ENCODE data around the gene AK2. TPM values are rescaled to one million over a fixed set of nuclear protein-coding genes. Genes with fewer than 3 reads are reported as not detected.
"Not testable (repeated sequence)": the region's sequence is repeated elsewhere in the genome, so short reads cannot be mapped to it uniquely, and the experiment has no call there.

The AK2 gene
- polyA plus RNA-seq, 3 donors: 60.1 to 134 (median 116) TPM

DNA sequence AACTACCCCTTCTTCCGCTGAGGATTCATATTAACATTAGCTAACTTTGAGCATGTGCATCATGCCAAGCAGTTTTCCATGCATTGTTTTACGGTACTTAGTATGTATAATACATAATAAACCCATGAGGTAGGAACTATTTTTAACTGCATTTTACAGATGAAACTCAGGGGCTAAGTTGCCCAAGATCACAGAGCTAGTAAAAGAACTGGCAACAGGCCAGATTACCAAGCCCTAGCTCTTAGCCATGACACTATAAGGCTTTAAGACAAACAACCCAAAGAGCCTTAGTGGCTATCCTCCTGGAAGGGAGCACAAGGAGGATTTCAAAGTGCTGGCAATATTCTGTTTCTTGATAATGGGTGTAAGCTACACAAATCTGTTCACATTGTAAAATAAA, 6.1 kb downstream of the AK2 start:
- 75 to 100% (median 79%) methylated on average over 2 of the region's 2 CpGs for WGBS, 3 donors
- H3K27ac ChIP-seq (ENCODE audit: low read depth, low read length): no peak overlapping the region

DNA sequence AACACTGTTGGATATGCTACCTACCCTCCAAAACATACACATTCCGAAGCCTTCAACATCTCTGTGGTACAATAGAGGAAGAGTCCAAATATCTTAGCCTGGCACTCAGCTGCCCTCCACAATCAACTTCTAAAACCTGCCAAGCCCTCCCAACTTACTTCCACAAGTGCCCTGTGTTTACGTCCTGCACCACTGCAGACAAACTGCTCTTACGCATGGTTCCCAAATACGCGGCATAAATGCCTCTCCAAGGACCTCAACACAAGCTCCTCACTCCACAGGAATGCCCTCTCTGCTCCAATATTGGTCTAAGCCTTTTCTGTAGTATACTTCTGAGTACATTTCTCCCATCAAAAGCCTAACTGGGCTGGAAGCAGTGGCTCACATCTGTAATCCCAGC, 6.8 kb downstream of the AK2 start:
- H3K27ac ChIP-seq (ENCODE audit: low read depth, low read length): no peak overlapping the region
- WGBS, 3 donors: 79 to 89% (median 86%) methylated on average over 5 of the region's 5 CpGs

DNA sequence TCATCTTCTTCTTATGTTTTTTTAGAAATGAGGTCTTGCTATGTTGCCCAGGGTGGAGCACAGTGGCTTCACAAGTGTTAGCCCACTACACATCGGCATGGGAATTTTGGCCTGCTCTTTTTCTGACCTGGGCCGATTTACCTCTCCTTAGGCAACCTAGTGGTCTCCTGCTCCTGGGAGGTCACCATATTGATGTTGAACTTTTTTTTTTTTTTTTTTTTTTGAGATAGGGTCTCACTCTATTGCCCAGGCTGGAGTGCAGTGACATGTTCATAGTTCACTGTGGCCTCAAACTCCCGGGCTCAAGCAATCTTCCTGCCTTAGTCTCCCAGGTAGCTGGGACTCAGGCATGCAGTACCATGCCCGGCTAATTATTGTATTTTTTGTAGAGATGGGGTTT, 7.5 kb downstream of the AK2 start:
- no peak overlapping the region for H3K27ac ChIP-seq (ENCODE audit: low read depth, low read length)
- WGBS, 3 donors: 89 to 93% (median 91%) methylated on average over 4 of the region's 4 CpGs

DNA sequence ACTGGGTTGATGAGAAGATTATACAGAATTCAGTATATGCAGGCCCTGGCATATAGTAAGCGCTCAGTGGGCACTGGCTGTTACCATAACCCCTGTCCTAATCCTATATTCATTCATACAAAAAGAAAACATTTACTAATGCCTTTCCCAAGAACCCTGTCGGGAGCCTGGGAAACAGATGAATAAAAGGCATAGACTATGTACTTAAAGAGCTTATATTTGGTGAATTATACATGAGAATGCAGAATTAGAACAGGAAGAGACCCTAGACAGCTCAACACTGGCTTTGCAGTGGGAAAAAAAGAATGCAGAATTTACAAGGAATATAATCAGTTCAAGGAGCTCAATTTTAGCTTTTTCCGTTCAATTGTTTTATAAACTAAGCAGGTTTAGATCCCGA, 10.9 kb downstream of the AK2 start:
- WGBS, 3 donors: 91 to 94% (median 93%) methylated on average over 4 of the region's 4 CpGs
- no peak overlapping the region for H3K27ac ChIP-seq (ENCODE audit: low read depth, low read length)

GRCh38 chr1:33025180-33025569, 11.5 kb downstream of the AK2 start:
- WGBS, 3 donors: 64 to 80% (median 71%) methylated on average over 1 of the region's 1 CpG

GRCh38 chr1:33024430-33025179, 12.1 kb downstream of the AK2 start:
- WGBS, 3 donors: 86 to 94% (median 87%) methylated on average over 6 of the region's 6 CpGs
- H3K27ac ChIP-seq (ENCODE audit: low read depth, low read length): not testable (repeated sequence)

More at GRCh38 chr1:33025180-33025569, 11.5 kb downstream of the AK2 start:
- no peak overlapping the region for H3K27ac ChIP-seq (ENCODE audit: low read depth, low read length)

DNA sequence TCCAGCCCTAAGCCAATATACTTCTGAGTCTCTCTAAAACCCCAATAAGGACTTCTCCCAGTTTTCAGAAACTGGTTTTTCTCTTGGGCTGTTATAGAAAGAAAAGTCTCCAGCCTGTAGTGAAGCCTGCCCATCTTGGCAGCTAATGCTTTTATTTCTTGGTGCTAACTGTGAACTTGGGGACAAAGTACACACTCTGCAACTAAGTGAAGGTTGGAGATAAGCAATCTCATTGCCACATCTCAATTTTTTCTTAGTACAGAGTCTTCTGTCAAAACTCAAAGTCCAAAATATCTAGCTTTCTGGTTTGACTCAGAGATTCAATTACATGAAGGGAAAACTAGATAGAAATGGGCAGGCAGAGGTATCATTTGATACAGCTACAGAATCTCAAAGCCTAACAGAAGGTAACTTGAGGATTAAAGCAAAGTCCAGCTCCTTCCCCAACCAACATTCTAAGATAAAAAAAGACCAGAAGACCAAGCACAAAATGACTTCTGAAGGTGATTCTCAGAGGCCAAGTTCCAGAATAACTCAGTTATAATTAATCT, 14.0 kb downstream of the AK2 start:
- no peak overlapping the region for H3K27ac ChIP-seq (ENCODE audit: low read depth, low read length)

DNA sequence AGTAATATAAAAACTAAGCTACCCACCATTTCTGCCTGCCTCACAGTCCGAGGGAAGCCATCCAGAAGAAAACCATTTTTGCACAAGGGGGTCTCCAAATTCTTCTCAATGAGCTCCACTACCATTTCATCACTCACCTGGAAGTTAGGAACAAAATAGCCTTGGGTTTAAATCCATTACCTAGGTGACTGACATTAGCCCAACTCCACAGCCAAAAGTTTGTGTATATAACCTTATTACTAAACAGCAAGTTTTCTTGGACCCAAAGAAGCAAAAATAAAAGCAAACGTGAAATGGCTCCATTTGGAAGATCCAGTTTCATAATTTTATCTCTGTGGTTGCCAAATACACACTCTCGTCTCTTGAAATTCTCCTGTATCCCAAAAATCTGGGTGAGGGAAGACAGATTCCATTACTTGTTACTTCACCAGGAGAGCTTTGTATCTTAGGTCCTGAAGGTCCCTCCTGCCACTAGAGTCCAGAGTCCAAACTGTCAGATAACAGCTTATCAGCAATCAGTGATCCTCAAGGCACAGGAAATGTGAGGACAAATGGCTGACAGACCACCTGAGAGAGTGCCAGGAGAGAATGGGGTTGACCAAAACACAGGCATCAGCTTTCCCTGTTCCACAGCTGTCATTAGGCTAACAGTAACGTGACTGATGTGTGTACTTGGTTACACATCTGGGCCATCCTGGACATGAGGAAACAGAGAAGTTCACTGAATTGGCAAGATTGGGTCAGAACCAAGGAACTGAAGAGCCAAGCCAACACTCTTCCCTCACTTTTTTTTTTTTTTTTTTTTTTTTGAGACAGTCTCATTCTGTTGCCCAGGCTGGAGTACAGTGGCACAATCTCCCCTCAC, 14.9 kb downstream of the AK2 start:
- WGBS, 3 donors: 68 to 77% (median 69%) methylated on average over 4 of the region's 4 CpGs
- no peak overlapping the region for H3K27ac ChIP-seq (ENCODE audit: low read depth, low read length)

- 95 to 97% (median 96%) methylated on average over 3 of the region's 3 CpGs for WGBS, 3 donors
- no peak overlapping the region for H3K27ac ChIP-seq (ENCODE audit: low read depth, low read length)
These were observed 18.6 kb downstream of the AK2 start for GRCh38 chr1:33018112-33018511.

DNA sequence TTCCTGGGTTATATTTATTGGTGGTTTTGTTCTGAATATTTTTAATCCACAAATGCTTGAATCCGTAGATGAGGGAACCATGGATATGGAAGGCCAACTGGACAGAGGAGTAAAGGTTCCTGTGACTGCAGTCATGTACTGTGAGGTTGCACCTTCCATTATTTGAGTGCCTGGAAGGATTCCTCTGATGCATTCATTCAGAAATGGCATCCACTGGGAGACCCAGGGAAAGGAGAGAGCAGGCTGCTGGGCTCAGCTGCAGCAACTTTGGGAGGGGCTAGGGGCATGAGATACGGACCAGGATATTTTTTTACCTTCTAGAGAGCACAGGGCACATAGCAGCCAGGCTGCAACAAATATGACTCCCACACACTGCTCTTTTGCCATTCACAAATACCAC, 19.5 kb downstream of the AK2 start:
- 95 to 100% (median 100%) methylated on average over 2 of the region's 2 CpGs for WGBS, 3 donors
- no peak overlapping the region for H3K27ac ChIP-seq (ENCODE audit: low read depth, low read length)

- no peak overlapping the region for H3K27ac ChIP-seq (ENCODE audit: low read depth, low read length)
These were observed 21.5 kb downstream of the AK2 start for GRCh38 chr1:33015216-33015615.

GRCh38 chr1:33014464-33015163, 22.1 kb downstream of the AK2 start:
- H3K27ac ChIP-seq (ENCODE audit: low read depth, low read length): no peak overlapping the region
- 80 to 85% (median 85%) methylated on average over 8 of the region's 8 CpGs for WGBS, 3 donors

More at GRCh38 chr1:33015216-33015615, 21.5 kb downstream of the AK2 start:
- 68 to 77% (median 75%) methylated on average over 2 of the region's 2 CpGs for WGBS, 3 donors

DNA sequence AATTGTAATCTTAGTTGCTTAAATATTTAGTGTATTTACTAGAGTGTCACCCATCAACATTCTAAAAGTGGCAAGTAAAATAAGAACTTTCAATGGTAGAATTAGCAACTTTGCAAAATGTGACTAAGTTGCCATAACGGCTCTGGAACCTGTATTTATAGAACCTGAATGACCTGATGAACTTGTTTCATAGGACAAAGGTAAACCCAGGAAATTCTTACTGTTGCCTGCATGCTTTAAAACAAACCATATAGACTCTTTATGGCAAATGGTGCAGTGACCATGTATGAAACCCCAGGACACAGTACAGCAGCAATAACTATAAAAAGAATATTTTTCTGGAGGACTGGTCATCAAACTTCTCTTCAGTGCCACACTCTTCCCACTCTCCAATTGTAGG, 22.9 kb downstream of the AK2 start:
- WGBS, 3 donors: 18 to 84% (median 77%) methylated on average over 1 of the region's 1 CpG
- no peak overlapping the region for H3K27ac ChIP-seq (ENCODE audit: low read depth, low read length)

DNA sequence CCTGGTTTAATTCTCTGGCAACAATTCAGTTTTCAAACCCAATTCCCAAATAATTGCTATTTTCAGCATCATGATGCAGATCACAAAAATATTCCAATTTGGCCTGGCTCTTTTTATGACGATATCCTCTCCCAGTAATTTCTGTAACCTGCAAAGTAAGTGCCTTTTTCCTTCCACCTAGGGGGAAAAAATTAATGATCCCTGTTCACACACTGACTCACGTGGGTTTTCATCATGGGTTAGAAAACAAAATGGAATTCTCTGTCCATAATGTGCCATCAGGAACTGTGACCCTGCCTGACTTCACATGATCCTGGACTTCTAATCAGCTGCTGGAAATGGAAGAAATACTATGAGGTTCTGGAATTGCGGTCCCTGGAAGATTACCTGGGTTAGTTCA, 24.5 kb downstream of the AK2 start:
- no peak overlapping the region for H3K27ac ChIP-seq (ENCODE audit: low read depth, low read length)
- 60 to 76% (median 61%) methylated on average over 3 of the region's 3 CpGs for WGBS, 3 donors

DNA sequence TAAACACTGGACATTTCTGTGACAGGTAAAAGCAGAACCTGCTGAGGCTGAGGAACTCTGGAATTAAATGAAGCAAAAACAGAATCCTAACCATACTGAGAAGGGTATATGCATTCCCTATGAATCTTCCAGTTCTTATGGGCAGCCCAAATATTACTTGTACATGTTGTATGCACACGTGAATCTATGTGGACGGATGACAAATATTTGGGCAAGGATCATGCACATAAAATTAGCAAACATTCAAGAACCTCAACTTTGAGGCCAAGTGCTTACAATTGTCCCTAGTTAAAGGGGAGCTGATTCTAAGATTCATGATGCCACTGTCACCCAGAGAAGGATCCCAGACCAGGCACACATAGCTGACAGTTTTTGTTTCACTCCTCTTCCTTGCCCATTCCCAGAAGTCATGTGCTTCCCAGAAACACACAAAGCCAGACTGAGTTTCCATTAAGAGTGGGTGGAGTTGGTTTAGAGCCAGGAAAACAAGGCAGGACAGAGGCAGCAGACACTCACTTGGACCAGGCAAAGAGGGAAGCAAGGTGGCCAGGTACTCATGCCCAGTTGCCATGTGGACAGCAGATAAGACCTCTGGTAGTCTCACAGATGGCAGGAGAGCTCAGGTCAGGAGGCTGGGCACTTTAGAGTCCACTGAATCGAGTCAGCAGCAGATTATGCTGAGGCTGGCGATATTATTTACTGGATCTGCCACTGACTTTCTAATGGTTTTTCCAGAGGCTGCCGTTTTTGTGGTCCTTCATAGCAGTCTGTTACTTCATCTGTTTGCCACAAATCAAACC, 25.6 kb downstream of the AK2 start:
- H3K27ac ChIP-seq (ENCODE audit: low read depth, low read length): peak overlapping the region; percentile 46
- 34 to 53% (median 51%) methylated on average over 5 of the region's 5 CpGs for WGBS, 3 donors

GRCh38 chr1:33009561-33009960, 27.1 kb downstream of the AK2 start:
- H3K27ac ChIP-seq (ENCODE audit: low read depth, low read length): no peak overlapping the region
- WGBS, 3 donors: 11 to 44% (median 30%) methylated on average over 1 of the region's 1 CpG

- 64 to 73% (median 69%) methylated on average over 13 of the region's 13 CpGs for WGBS, 3 donors
- no peak overlapping the region for H3K27ac ChIP-seq (ENCODE audit: low read depth, low read length)
These were observed 28.4 kb downstream of the AK2 start for GRCh38 chr1:33008051-33008914.
